GM21786 (cell line): ENCODE results near the gene HYAL1.
"Not testable (repeated sequence)": the region's sequence is repeated elsewhere in the genome, so short reads cannot be mapped to it uniquely, and the experiment has no call there.

Source experiments
- ATAC-seq: cut with Tn5 transposase; IDR thresholded peaks from one replicate; pipeline ENCODE4 v1.9.1; 2021; ENCODE audit not compliant: unreplicated experiment

Gene HYAL1

GRCh38 chr3:50319181-50319893 lies 16.0 kb upstream of the HYAL1 start:
- ATAC-seq, result no peak

- ATAC-seq, result no peak
These were observed 15.2 kb upstream of the HYAL1 start for GRCh38 chr3:50318615-50319014.

GRCh38 chr3:50318163-50318562 lies 14.8 kb upstream of the HYAL1 start:
- no peak for ATAC-seq

- no peak for ATAC-seq
These were observed 13.9 kb upstream of the HYAL1 start for GRCh38 chr3:50317300-50317699.

- ATAC-seq, result no peak
These were observed 13.4 kb upstream of the HYAL1 start for GRCh38 chr3:50316657-50317242.

GRCh38 chr3:50314816-50315215 lies 11.4 kb upstream of the HYAL1 start:
- no peak for ATAC-seq

- ATAC-seq, result no peak
These were observed 11.0 kb upstream of the HYAL1 start for GRCh38 chr3:50314342-50314741.

- not testable (repeated sequence) for ATAC-seq
These were observed 8.7 kb upstream of the HYAL1 start for GRCh38 chr3:50312041-50312440.

GRCh38 chr3:50304601-50305000 lies 1.2 kb upstream of the HYAL1 start:
- ATAC-seq, result no peak

GRCh38 chr3:50302095-50303012 lies 1.0 kb downstream of the HYAL1 start:
- no peak for ATAC-seq

- no peak for ATAC-seq
These were observed 2.6 kb downstream of the HYAL1 start for GRCh38 chr3:50300681-50301254.

GRCh38 chr3:50299929-50300680 lies 3.3 kb downstream of the HYAL1 start:
- no peak for ATAC-seq

- no peak for ATAC-seq
These were observed 3.8 kb downstream of the HYAL1 start for GRCh38 chr3:50299638-50299928.

- ATAC-seq, result peak; percentile 88
These were observed 4.3 kb downstream of the HYAL1 start, which contains the start of the genes HYAL3 and NAA80 for GRCh38 chr3:50298836-50299637. TSS of gene HYAL3 (minus strand) at chr3:50299405. CDS start at chr3:50295602, 3,803 bp downstream. TSS of gene NAA80 (minus strand) at chr3:50299405. CDS start at chr3:50297463, 1,942 bp downstream.

- ATAC-seq, result no peak
These were observed 5.3 kb downstream of the HYAL1 start for GRCh38 chr3:50297896-50298725.

GRCh38 chr3:50297384-50297775 lies 6.0 kb downstream of the HYAL1 start:
- ATAC-seq, result no peak

- ATAC-seq, result no peak
These were observed 6.5 kb downstream of the HYAL1 start for GRCh38 chr3:50296721-50297383.
